ENCODE measurements around the gene UNK. TPM values are rescaled to one million over a fixed set of nuclear protein-coding genes. Genes with fewer than 3 reads are reported as not detected.

Gene UNK
- total and polyA plus RNA-seq, 2 donors (not counting 3 experiments of a cell fraction or from before 2014, with no cell fraction given) = 18.0 to 23.2 TPM

GRCh38 chr17:75832164-75832651 lies 47.6 kb downstream of the UNK start:
- Histone ChIP-seq H3K79me2 (ENCODE audit: control insufficient read depth, insufficient read depth, low read length) (no peaks in the 10 kb centered on the region), H3K4me1 (ENCODE audit: control insufficient read depth, extremely low read depth, insufficient read depth, low read length) (peaks cover 7% of the 10 kb centered on the region), H3K4me2 (ENCODE audit: insufficient read depth, low read length) (no peak overlapping the region), H4K20me1 (replicated peaks; ENCODE audit: control insufficient read depth, extremely low read depth, insufficient read depth, low read length) (no peaks in the 10 kb centered on the region), H3K9me3 (replicated peaks; ENCODE audit: control insufficient read depth, insufficient read depth, low read length) (no peaks in the 10 kb centered on the region), H2AFZ (ENCODE audit: low read depth, low read length) (no peak overlapping the region), H3K4me3 (replicated peaks in 1 of 3; ENCODE audit: insufficient read depth in 1 of 3, low read depth in 1 of 3, low read length in 3 of 3) (no peak overlapping the region), H3K27ac (ENCODE audit: insufficient read depth, low read depth, low read length) (no peak overlapping the region), H3K9me1 (replicated peaks; ENCODE audit: control insufficient read depth, extremely low read depth, insufficient read depth, low read length) (no peaks in the 10 kb centered on the region), H3K27me3 (ENCODE audit: control insufficient read depth in 2 of 2, insufficient read depth in 2 of 2, low read length in 2 of 2) (no peaks in the 10 kb centered on the region), H3K36me3 (ENCODE audit: control insufficient read depth in 2 of 2, extremely low read depth in 1 of 2, insufficient read depth in 2 of 2, low read length in 2 of 2) (no peaks in the 10 kb centered on the region), H3K9ac (replicated peaks; ENCODE audit: extremely low read depth, insufficient read depth, low read length) (no peak overlapping the region)
- ChIA-PET POLR2A (no interaction called here), CTCF (interaction anchor here (1.0 to 1.4 kb wide), 3 partner anchors 14 to 49 kb away, joined by 3 to 6 read pairs (median 5); no protein-coding TSS in a partner anchor)
- intact Hi-C loops (cut with micrococcal nuclease) = no loop called here
- TF ChIP-seq FOS (IDR thresholded peaks at IDR 0.05; ENCODE audit: borderline replicate concordance, insufficient read depth, low read length) = no peak
- no peak for TF ChIP-seq POLR2AphosphoS5 (IDR thresholded peaks at IDR 0.05; ENCODE audit: insufficient read depth, low read depth, low read length)
- TF ChIP-seq POLR2A (IDR thresholded peaks at IDR 0.05; ENCODE audit: low read depth, low read length) = no peak
- no peak for TF ChIP-seq EZH2 (IDR thresholded peaks at IDR 0.05; ENCODE audit: borderline replicate concordance, low read depth, low read length, severe bottlenecking)
- no TSS peak for BruUV-seq (replicated peaks)
- dilution Hi-C loops (cut with MboI; ENCODE audit: extremely low pct_ligation_motif_present, low sequenced_read_pairs) = no loop called here
- FAIRE-seq (no peak), DNase-seq (ENCODE audit: low read depth, low spot score) (no peak)

GRCh38 chr17:75832652-75833400 lies 48.2 kb downstream of the UNK start:
- H3K27ac ChIP-seq (ENCODE audit: insufficient read depth, low read depth, low read length) = no peak overlapping the region
- peaks cover 5% of the 10 kb centered on the region for H3K4me1 ChIP-seq (ENCODE audit: control insufficient read depth, extremely low read depth, insufficient read depth, low read length)
- H3K27me3 ChIP-seq (ENCODE audit: control insufficient read depth in 2 of 2, insufficient read depth in 2 of 2, low read length in 2 of 2) = no peaks in the 10 kb centered on the region
- no peaks in the 10 kb centered on the region for H3K9me1 ChIP-seq (replicated peaks; ENCODE audit: control insufficient read depth, extremely low read depth, insufficient read depth, low read length)
- BruUV-seq (replicated peaks) = no TSS peak
- dilution Hi-C loops (cut with MboI; ENCODE audit: extremely low pct_ligation_motif_present, low sequenced_read_pairs) (no loop called here), intact Hi-C loops (cut with micrococcal nuclease) (no loop called here)
- POLR2A ChIA-PET = interaction anchor here (0.8 kb wide), 1 partner anchor 53 kb away, joined by 3 read pairs; a partner anchor contains a TSS
- no peaks in the 10 kb centered on the region for H3K79me2 ChIP-seq (ENCODE audit: control insufficient read depth, insufficient read depth, low read length)
- no peak overlapping the region for H3K4me3 ChIP-seq (replicated peaks in 1 of 3; ENCODE audit: insufficient read depth in 1 of 3, low read depth in 1 of 3, low read length in 3 of 3)
- H3K36me3 ChIP-seq (ENCODE audit: control insufficient read depth in 2 of 2, extremely low read depth in 1 of 2, insufficient read depth in 2 of 2, low read length in 2 of 2) = no peaks in the 10 kb centered on the region
- H4K20me1 ChIP-seq (replicated peaks; ENCODE audit: control insufficient read depth, extremely low read depth, insufficient read depth, low read length) = no peaks in the 10 kb centered on the region
- no peak for TF ChIP-seq CTCF (IDR thresholded peaks at IDR 0.05; ENCODE audit: extremely low read depth in 1 of 2, insufficient read depth in 1 of 2, low read depth in 1 of 2, low read length in 2 of 2)
- TF ChIP-seq FOS (IDR thresholded peaks at IDR 0.05; ENCODE audit: borderline replicate concordance, insufficient read depth, low read length) = no peak
- TF ChIP-seq EZH2 (IDR thresholded peaks at IDR 0.05; ENCODE audit: borderline replicate concordance, low read depth, low read length, severe bottlenecking) = no peak
- no peak for TF ChIP-seq MAX (IDR thresholded peaks at IDR 0.05; ENCODE audit: insufficient read depth, insufficient read length)
- H2AFZ ChIP-seq (ENCODE audit: low read depth, low read length) = peak overlapping the region; percentile 31
- no peak overlapping the region for H3K9ac ChIP-seq (replicated peaks; ENCODE audit: extremely low read depth, insufficient read depth, low read length)
- FAIRE-seq (no peak), DNase-seq (ENCODE audit: low read depth, low spot score) (no peak)
- CTCF ChIA-PET = interaction anchor here (0.7 to 1.4 kb wide), 4 partner anchors 13 to 50 kb away, joined by 3 to 6 read pairs (median 4); no protein-coding TSS in a partner anchor
- no peak overlapping the region for H3K4me2 ChIP-seq (ENCODE audit: insufficient read depth, low read length)
- H3K9me3 ChIP-seq (replicated peaks; ENCODE audit: control insufficient read depth, insufficient read depth, low read length) = no peaks in the 10 kb centered on the region
